ENCODE measurements around the gene C19orf47. TPM values are rescaled to one million over a fixed set of nuclear protein-coding genes. Genes with fewer than 3 reads are reported as not detected.

Gene C19orf47
- total and polyA plus RNA-seq, 8 donors = 0.58 to 59.7 (median 8.6) TPM

GRCh38 chr19:40284501-40285352 is 63.5 kb downstream of the C19orf47 start, which contains the start of gene AKT2:
Gene AKT2, minus strand, starts transcription at chr19:40285345. Its CDS starts 20,078 bp downstream, at chr19:40265267.
- Histone ChIP-seq H3K4me1 (peaks cover 39 to 59% (median 54%) of the 10 kb centered on the region in 4 donors), H3K27me3 (no peaks in the 10 kb centered on the region), H3K9me3 (no peaks in the 10 kb centered on the region), H3K27ac (peak within 1 kb of the TSS; percentile 94 to 97 (median 97)), H3K36me3 (peaks cover 0 to 12% (median 4%) of the 10 kb centered on the region in 4 donors), H3K4me3 (peak within 1 kb of the TSS; percentile 94 to 99 (median 96))
- TF ChIP-seq POLR2AphosphoS5 (IDR thresholded peaks at IDR 0.05) = no peak
- no peak for TF ChIP-seq POLR2A (IDR thresholded peaks at IDR 0.05)
- TF ChIP-seq CTCF (IDR thresholded peaks at IDR 0.05) = no peak
- TF ChIP-seq EP300 (IDR thresholded peaks at IDR 0.05) = no peak
- DNase-seq = peak in 1 of 2 donors; percentile 92
- 0 to 1% (median 1%) methylated on average over 22 to 84 of the region's 84 CpGs for WGBS, 5 donors
- intact Hi-C loops (cut with DNase I; ENCODE audit: low total_unique reads) = no loop called here

GRCh38 chr19:40284251-40284500 is 64.0 kb downstream of the C19orf47 start:
- 1 to 4% (median 3%) methylated on average over 4 of the region's 4 CpGs for WGBS, 5 donors
- Histone ChIP-seq H3K27me3 (no peaks in the 10 kb centered on the region), H3K4me3 (peak overlapping the region; percentile 94 to 99 (median 96)), H3K9me3 (no peaks in the 10 kb centered on the region), H3K36me3 (peaks cover 0 to 12% (median 4%) of the 10 kb centered on the region in 4 donors), H3K27ac (peak overlapping the region; percentile 94 to 97 (median 97)), H3K4me1 (peaks cover 45 to 65% (median 59%) of the 10 kb centered on the region in 4 donors)
- TF ChIP-seq CTCF (IDR thresholded peaks at IDR 0.05) (no peak), POLR2A (IDR thresholded peaks at IDR 0.05) (no peak), EP300 (IDR thresholded peaks at IDR 0.05) (no peak), POLR2AphosphoS5 (IDR thresholded peaks at IDR 0.05) (no peak)
- no peak for DNase-seq
- intact Hi-C loops (cut with DNase I; ENCODE audit: low total_unique reads) = no loop called here

GRCh38 chr19:40283414-40284250 is 64.6 kb downstream of the C19orf47 start:
- Histone ChIP-seq H3K4me1 (peaks cover 50 to 70% (median 65%) of the 10 kb centered on the region in 4 donors), H3K27me3 (no peaks in the 10 kb centered on the region), H3K9me3 (no peaks in the 10 kb centered on the region), H3K27ac (peak overlapping the region; percentile 94 to 97 (median 97)), H3K4me3 (peak overlapping the region; percentile 94 to 99 (median 96)), H3K36me3 (peaks cover 0 to 12% (median 4%) of the 10 kb centered on the region in 4 donors)
- 22 to 43% (median 36%) methylated on average over 10 to 12 of the region's 12 CpGs for WGBS, 5 donors
- peak in 1 of 3 donors; percentile 12 for TF ChIP-seq POLR2AphosphoS5 (IDR thresholded peaks at IDR 0.05)
- TF ChIP-seq CTCF (IDR thresholded peaks at IDR 0.05) = no peak
- peak in 1 of 2 donors; percentile 76 for DNase-seq
- intact Hi-C loops (cut with DNase I; ENCODE audit: low total_unique reads) = no loop called here

GRCh38 chr19:40282920-40283319 is 65.3 kb downstream of the C19orf47 start:
- DNase-seq = no peak
- TF ChIP-seq CTCF (IDR thresholded peaks at IDR 0.05) (no peak), POLR2A (IDR thresholded peaks at IDR 0.05) (no peak), EP300 (IDR thresholded peaks at IDR 0.05) (no peak), POLR2AphosphoS5 (IDR thresholded peaks at IDR 0.05) (no peak)
- peak overlapping the region in 1 of 4 donors; percentile 99 for H3K4me3 ChIP-seq
- H3K4me1 ChIP-seq = peaks cover 55 to 77% (median 72%) of the 10 kb centered on the region in 4 donors
- WGBS, 5 donors = 70 to 77% (median 73%) methylated on average over 4 of the region's 4 CpGs
- intact Hi-C loops (cut with DNase I; ENCODE audit: low total_unique reads) = no loop called here
- H3K36me3 ChIP-seq = peaks cover 0 to 12% (median 4%) of the 10 kb centered on the region in 4 donors
- peak overlapping the region in 3 of 5 donors; percentile 96 to 97 (median 97) for H3K27ac ChIP-seq
- H3K9me3 ChIP-seq = no peaks in the 10 kb centered on the region
- H3K27me3 ChIP-seq = no peaks in the 10 kb centered on the region
